K562 (cell line): ENCODE data around the gene PFN3. TPM values are rescaled to one million over a fixed set of nuclear protein-coding genes. Genes with fewer than 3 reads are reported as not detected.

Source experiments
- CHD4 ChIP-seq: fragments of 200-600 bp; sonication (generic); IDR thresholded peaks from 3 replicates; pipeline ENCODE4 v1.6.1; 2012; ENCODE audit warnings: low read depth, mild to moderate bottlenecking, mixed read lengths, low read length, inconsistent platforms; ENCODE audit not compliant: insufficient read depth, insufficient replicate concordance, poor library complexity, severe bottlenecking
- CUX1 ChIP-seq: fragments of 200-800 bp; sonication (Bioruptor generic); IDR thresholded peaks from 2 replicates; pipeline ENCODE4 v1.6.1; 2016; ENCODE audit warnings: missing genetic modification characterization, missing compliant biosample characterization
- EP400 ChIP-seq: fragments of 450-650 bp; IDR thresholded peaks from 2 replicates; pipeline ENCODE4 v1.6.1; 2017; ENCODE audit warnings: antibody characterized with exemption, mild to moderate bottlenecking, moderate library complexity
- GTF3C2 ChIP-seq: IDR thresholded peaks from 3 replicates; pipeline ENCODE4 v1.6.1; 2011; ENCODE audit warnings: borderline replicate concordance, mild to moderate bottlenecking, moderate library complexity; ENCODE audit not compliant: insufficient read length; ENCODE audit errors: extremely low read depth
- MCM3 ChIP-seq: fragments of 450-650 bp; IDR thresholded peaks from 2 replicates; pipeline ENCODE4 v1.6.1; 2016
- POU5F1 ChIP-seq: fragments of 150-350 bp; IDR thresholded peaks from 2 replicates; pipeline ENCODE4 v1.6.1; 2014; ENCODE audit warnings: borderline replicate concordance, low read length, low read depth, mild to moderate bottlenecking; ENCODE audit not compliant: partially characterized antibody
- RBM17 ChIP-seq: fragments of 200-400 bp; formaldehyde crosslinking; IDR thresholded peaks from 2 replicates; pipeline ENCODE4 v1.6.1; 2017; ENCODE audit warnings: low read depth, mild to moderate bottlenecking, low read length, borderline replicate concordance
- SIN3A ChIP-seq, 2 experiments: fragments of 150-350 bp in 1 of 2; IDR thresholded peaks; 2 replicates each; pipeline ENCODE4 v1.6.1; 2011 to 2016; ENCODE audit warnings: borderline replicate concordance in 2 of 2, low read depth in 2 of 2, low read length in 2 of 2, mild to moderate bottlenecking in 2 of 2, moderate library complexity in 2 of 2; ENCODE audit not compliant: control insufficient read depth in 1 of 2
- SIRT6 ChIP-seq: IDR thresholded peaks from one replicate; pipeline ENCODE4 v1.6.1; 2012; ENCODE audit warnings: low read depth, mild to moderate bottlenecking, control low read depth, inconsistent platforms, low read length, moderate library complexity
- TRIM25 ChIP-seq: fragments of 450-650 bp; IDR thresholded peaks from 2 replicates; pipeline ENCODE4 v1.7.0; 2016; ENCODE audit warnings: borderline replicate concordance
- ZBTB1 ChIP-seq: sonication (generic); formaldehyde crosslinking; IDR thresholded peaks from 2 replicates; pipeline ENCODE4 v1.8.1; 2023; ENCODE audit warnings: missing genetic modification reagents, low read depth, mild to moderate bottlenecking, borderline replicate concordance
- ZFPM2 ChIP-seq: fragments of 250-450 bp; sonication (Bioruptor Pico); IDR thresholded peaks from 2 replicates; pipeline ENCODE4 v1.5.1; 2022; ENCODE audit warnings: mild to moderate bottlenecking
- ZNF134 ChIP-seq: fragments of 250-450 bp; sonication (Bioruptor Pico); conservative IDR thresholded peaks from 2 replicates; pipeline ENCODE4 v1.4.0; 2020
- ZNF174 ChIP-seq: fragments of 250-450 bp; sonication (Bioruptor Pico); IDR thresholded peaks from 2 replicates; pipeline ENCODE4 v1.4.0; 2020; ENCODE audit warnings: mild to moderate bottlenecking
- ZNF444 ChIP-seq: fragments of 250-450 bp; sonication (Bioruptor Pico); IDR thresholded peaks from 2 replicates; pipeline ENCODE4 v1.4.0; 2020; ENCODE audit warnings: mild to moderate bottlenecking, moderate library complexity
- ZNF584 ChIP-seq: fragments of 200-800 bp; sonication (Bioruptor generic); IDR thresholded peaks from 2 replicates; pipeline ENCODE4 v1.6.1; 2016; ENCODE audit warnings: low read depth, mild to moderate bottlenecking, missing genetic modification characterization, missing compliant biosample characterization
- polyA plus RNA-seq, 8 experiments: library from polyadenylated mRNA; depleted of rRNA in 4 of 8; stranded (reverse) in 5 of 8; unstranded in 3 of 8; fragments of >200 nt; fragmentation: Nextera tagmentation in 2 of 8; fragmentation: Illumina TruSeq in 1 of 8; extraction: Ambion mirVana in 2 of 8; extraction: Trizol in 1 of 8; gene quantifications; 2 replicates each; pipeline versions ENCODE4 v1.2.1 to v1.2.3, GENCODE V29; 2011 to 2014; ENCODE audit warnings: inconsistent platforms in 1 of 8, missing spikeins in 1 of 8
- total RNA-seq, 7 experiments: library from RNA; depleted of rRNA in 6 of 7; stranded (reverse); fragments of >200 nt in 6 of 7; fragmentation: Illumina TruSeq in 2 of 7; extraction: Trizol in 2 of 7; gene quantifications; 2 replicates each; pipeline versions ENCODE4 v1.2.1 to v1.2.3, GENCODE V29; 2011 to 2021; ENCODE audit warnings: low replicate concordance in 1 of 7

The PFN3 gene
- total and polyA plus RNA-seq, 9 of the 15 experiments (the other 6 are each of a cell fraction or from before 2014, with no cell fraction given) = not detected

- no peak for TF ChIP-seq CUX1 (CRISPR knock-in tag)
- no peak for TF ChIP-seq POU5F1
- no peak for TF ChIP-seq ZNF444 (CRISPR knock-in tag)
- peak; percentile 77 for TF ChIP-seq EP400
- TF ChIP-seq GTF3C2 = no peak
- TF ChIP-seq ZNF174 = no peak
- TF ChIP-seq ZBTB1 = no peak
- TF ChIP-seq CHD4 = no peak
- no peak for TF ChIP-seq SIRT6
- no peak for TF ChIP-seq SIN3A (IDR thresholded peaks at IDR 0.05; ENCODE audit: borderline replicate concordance in 2 of 2, control insufficient read depth in 1 of 2, low read depth in 2 of 2, low read length in 2 of 2)
- no peak for TF ChIP-seq RBM17
- TF ChIP-seq ZNF584 = no peak
- no peak for TF ChIP-seq ZFPM2 (CRISPR knock-in tag)
- no peak for TF ChIP-seq MCM3
- TF ChIP-seq TRIM25 = no peak
- TF ChIP-seq ZNF134 (CRISPR knock-in tag) = no peak
These were observed 37.6 kb downstream of the PFN3 start (continued) for GRCh38 chr5:177362610-177363507.
